HEK293 (cell line): ENCODE data around the gene TRUB1.

Source experiments
- EGR2 ChIP-seq: fragments of 450-650 bp; formaldehyde crosslinking; IDR thresholded peaks from 2 replicates; pipeline ENCODE4 v1.5.1; 2016; ENCODE audit warnings: low read depth, missing biosample characterization, missing genetic modification characterization
- FEZF1 ChIP-seq: fragments of 450-650 bp; formaldehyde crosslinking; IDR thresholded peaks from 2 replicates; pipeline ENCODE4 v1.5.1; 2016; ENCODE audit warnings: missing biosample characterization, missing genetic modification characterization
- GLIS2 ChIP-seq: fragments of 450-650 bp; formaldehyde crosslinking; IDR thresholded peaks from 2 replicates; pipeline ENCODE4 v1.5.1; 2016; ENCODE audit warnings: missing biosample characterization, missing genetic modification characterization
- KLF8 ChIP-seq: fragments of 450-650 bp; formaldehyde crosslinking; IDR thresholded peaks from 2 replicates; pipeline ENCODE4 v1.5.1; 2016; ENCODE audit warnings: missing biosample characterization, missing genetic modification characterization
- RBAK ChIP-seq: fragments of 450-650 bp; formaldehyde crosslinking; IDR thresholded peaks from 2 replicates; pipeline ENCODE4 v1.5.1; 2016; ENCODE audit warnings: missing biosample characterization, missing genetic modification characterization
- SCRT2 ChIP-seq: fragments of 450-650 bp; formaldehyde crosslinking; IDR thresholded peaks from 2 replicates; pipeline ENCODE4 v1.5.1; 2016; ENCODE audit warnings: missing biosample characterization, missing genetic modification characterization
- TRIM28 ChIP-seq: IDR thresholded peaks from 2 replicates; pipeline ENCODE4 v1.6.1; 2011; ENCODE audit warnings: low read length, control low read depth, borderline replicate concordance
- WT1 ChIP-seq: fragments of 450-650 bp; formaldehyde crosslinking; IDR thresholded peaks from 2 replicates; pipeline ENCODE4 v1.5.1; 2016; ENCODE audit warnings: missing biosample characterization, missing genetic modification characterization
- ZBTB8A ChIP-seq: fragments of 450-650 bp; formaldehyde crosslinking; IDR thresholded peaks from 2 replicates; pipeline ENCODE4 v1.5.1; 2016; ENCODE audit warnings: missing biosample characterization, missing genetic modification characterization
- ZFP69B ChIP-seq: fragments of 450-650 bp; formaldehyde crosslinking; IDR thresholded peaks from 2 replicates; pipeline ENCODE4 v1.5.1; 2016; ENCODE audit warnings: missing biosample characterization, missing genetic modification characterization
- ZNF138 ChIP-seq: fragments of 450-650 bp; formaldehyde crosslinking; IDR thresholded peaks from 2 replicates; pipeline ENCODE4 v1.5.1; 2016; ENCODE audit warnings: missing biosample characterization, missing genetic modification characterization, borderline replicate concordance
- ZNF169 ChIP-seq: fragments of 450-650 bp; formaldehyde crosslinking; IDR thresholded peaks from 2 replicates; pipeline ENCODE4 v1.5.1; 2016; ENCODE audit warnings: missing biosample characterization, missing genetic modification characterization
- ZNF221 ChIP-seq: fragments of 450-650 bp; formaldehyde crosslinking; IDR thresholded peaks from 2 replicates; pipeline ENCODE4 v1.5.1; 2017; ENCODE audit warnings: missing biosample characterization, missing genetic modification characterization, borderline replicate concordance
- ZNF24 ChIP-seq: fragments of 450-650 bp; formaldehyde crosslinking; IDR thresholded peaks from 2 replicates; pipeline ENCODE4 v1.5.1; 2016; ENCODE audit warnings: missing biosample characterization, missing genetic modification characterization
- ZNF248 ChIP-seq: fragments of 450-650 bp; formaldehyde crosslinking; IDR thresholded peaks from 2 replicates; pipeline ENCODE4 v1.5.1; 2017; ENCODE audit warnings: missing biosample characterization, missing genetic modification characterization
- ZNF341 ChIP-seq: fragments of 450-650 bp; formaldehyde crosslinking; IDR thresholded peaks from 2 replicates; pipeline ENCODE4; 2016; ENCODE audit warnings: low read depth, missing biosample characterization, missing genetic modification characterization
- ZNF548 ChIP-seq: fragments of 450-650 bp; formaldehyde crosslinking; IDR thresholded peaks from 2 replicates; pipeline ENCODE4 v1.5.1; 2016; ENCODE audit warnings: missing biosample characterization, missing genetic modification characterization
- ZNF658 ChIP-seq: fragments of 450-650 bp; formaldehyde crosslinking; IDR thresholded peaks from 2 replicates; pipeline ENCODE4; 2016; ENCODE audit warnings: missing biosample characterization, missing genetic modification characterization
- ZNF664 ChIP-seq: fragments of 450-650 bp; formaldehyde crosslinking; IDR thresholded peaks from 2 replicates; pipeline ENCODE4 v1.5.1; 2016; ENCODE audit warnings: missing biosample characterization, missing genetic modification characterization
- ZNF785 ChIP-seq: fragments of 450-650 bp; formaldehyde crosslinking; IDR thresholded peaks from 2 replicates; pipeline ENCODE4 v1.5.1; 2016; ENCODE audit warnings: missing biosample characterization, missing genetic modification characterization
- ZNF830 ChIP-seq: fragments of 450-650 bp; IDR thresholded peaks from 2 replicates; pipeline ENCODE4 v1.5.0; 2018; ENCODE audit warnings: missing biosample characterization, missing genetic modification characterization, low read depth, mild to moderate bottlenecking, moderate library complexity
- ZNF843 ChIP-seq: fragments of 450-650 bp; formaldehyde crosslinking; IDR thresholded peaks from 2 replicates; pipeline ENCODE4 v1.5.1; 2016; ENCODE audit warnings: missing biosample characterization, missing genetic modification characterization
- ZXDB ChIP-seq: fragments of 450-650 bp; formaldehyde crosslinking; IDR thresholded peaks from 2 replicates; pipeline ENCODE4 v1.5.1; 2016; ENCODE audit warnings: missing biosample characterization, missing genetic modification characterization
- TF ChIP-seq, protein P1 (sequence below): fragments of 450-650 bp; formaldehyde crosslinking; IDR thresholded peaks from 2 replicates; pipeline ENCODE4 v1.5.1; 2016; ENCODE audit warnings: missing biosample characterization, missing genetic modification characterization, borderline replicate concordance
- TF ChIP-seq, protein P2 (sequence below): fragments of 450-650 bp; formaldehyde crosslinking; IDR thresholded peaks from 2 replicates; pipeline ENCODE4 v1.5.1; 2016; ENCODE audit warnings: missing biosample characterization, missing genetic modification characterization, low read depth
- TF ChIP-seq, protein P3 (sequence below): fragments of 450-650 bp; formaldehyde crosslinking; IDR thresholded peaks from 2 replicates; pipeline ENCODE4 v1.5.1; 2016; ENCODE audit warnings: missing biosample characterization, missing genetic modification characterization
- TF ChIP-seq, protein P4 (sequence below): fragments of 450-650 bp; formaldehyde crosslinking; IDR thresholded peaks from 2 replicates; pipeline ENCODE4 v1.5.1; 2016; ENCODE audit warnings: missing biosample characterization, missing genetic modification characterization
- TF ChIP-seq, protein P5 (sequence below): fragments of 450-650 bp; formaldehyde crosslinking; IDR thresholded peaks from 2 replicates; pipeline ENCODE4 v1.5.1; 2017; ENCODE audit warnings: missing biosample characterization, missing genetic modification characterization
- TF ChIP-seq, protein P6 (sequence below): fragments of 450-650 bp; formaldehyde crosslinking; IDR thresholded peaks from 2 replicates; pipeline ENCODE4 v1.5.1; 2016; ENCODE audit warnings: missing biosample characterization, missing genetic modification characterization

TRUB1 gene

DNA sequence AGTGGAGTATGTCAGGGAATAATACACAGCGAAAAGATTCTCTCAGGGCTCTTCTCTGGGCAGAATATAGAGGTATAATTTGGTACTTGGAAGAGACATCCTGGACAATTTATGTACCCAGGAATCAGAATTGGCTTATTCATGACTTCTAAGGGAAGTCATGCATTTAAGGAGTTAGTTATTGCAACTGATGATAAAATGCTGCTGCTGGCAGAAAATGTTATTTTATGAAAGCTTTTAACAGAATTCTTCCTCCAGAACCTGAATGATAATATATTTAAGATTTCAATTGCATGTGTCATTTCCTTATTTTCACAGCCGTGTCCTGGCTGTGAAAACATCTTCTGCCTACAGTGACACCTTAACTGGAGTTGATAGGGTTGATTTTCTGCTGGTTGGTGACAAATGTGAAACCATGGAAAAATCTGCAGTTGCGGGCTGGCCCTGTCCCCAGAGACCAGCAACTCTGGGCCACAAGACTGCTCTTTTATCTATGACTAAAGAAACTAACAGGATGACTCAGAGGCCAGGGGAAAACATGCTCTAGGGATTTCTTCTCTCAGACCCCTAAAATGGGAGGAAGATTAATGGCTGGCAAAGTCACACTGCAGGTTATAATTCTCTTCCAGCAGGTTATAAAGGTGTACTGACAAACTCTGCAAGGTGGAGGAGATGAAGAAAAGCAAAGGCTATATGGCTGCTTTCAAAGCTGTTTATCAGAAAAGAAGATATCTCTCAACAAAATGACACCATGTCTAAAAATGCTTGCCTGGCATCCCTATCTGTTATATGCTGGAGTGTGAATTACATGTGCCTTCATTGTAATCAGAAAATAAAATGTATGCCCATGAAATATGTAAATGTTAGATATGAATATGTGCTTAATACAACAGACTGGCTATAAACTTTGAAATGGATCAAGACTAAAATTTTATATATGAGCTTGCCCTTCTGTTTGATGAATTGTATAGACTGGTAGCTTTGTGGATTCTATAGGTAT lies 12.1 kb upstream of the TRUB1 start (continued):
- TF ChIP-seq, protein P1, sequence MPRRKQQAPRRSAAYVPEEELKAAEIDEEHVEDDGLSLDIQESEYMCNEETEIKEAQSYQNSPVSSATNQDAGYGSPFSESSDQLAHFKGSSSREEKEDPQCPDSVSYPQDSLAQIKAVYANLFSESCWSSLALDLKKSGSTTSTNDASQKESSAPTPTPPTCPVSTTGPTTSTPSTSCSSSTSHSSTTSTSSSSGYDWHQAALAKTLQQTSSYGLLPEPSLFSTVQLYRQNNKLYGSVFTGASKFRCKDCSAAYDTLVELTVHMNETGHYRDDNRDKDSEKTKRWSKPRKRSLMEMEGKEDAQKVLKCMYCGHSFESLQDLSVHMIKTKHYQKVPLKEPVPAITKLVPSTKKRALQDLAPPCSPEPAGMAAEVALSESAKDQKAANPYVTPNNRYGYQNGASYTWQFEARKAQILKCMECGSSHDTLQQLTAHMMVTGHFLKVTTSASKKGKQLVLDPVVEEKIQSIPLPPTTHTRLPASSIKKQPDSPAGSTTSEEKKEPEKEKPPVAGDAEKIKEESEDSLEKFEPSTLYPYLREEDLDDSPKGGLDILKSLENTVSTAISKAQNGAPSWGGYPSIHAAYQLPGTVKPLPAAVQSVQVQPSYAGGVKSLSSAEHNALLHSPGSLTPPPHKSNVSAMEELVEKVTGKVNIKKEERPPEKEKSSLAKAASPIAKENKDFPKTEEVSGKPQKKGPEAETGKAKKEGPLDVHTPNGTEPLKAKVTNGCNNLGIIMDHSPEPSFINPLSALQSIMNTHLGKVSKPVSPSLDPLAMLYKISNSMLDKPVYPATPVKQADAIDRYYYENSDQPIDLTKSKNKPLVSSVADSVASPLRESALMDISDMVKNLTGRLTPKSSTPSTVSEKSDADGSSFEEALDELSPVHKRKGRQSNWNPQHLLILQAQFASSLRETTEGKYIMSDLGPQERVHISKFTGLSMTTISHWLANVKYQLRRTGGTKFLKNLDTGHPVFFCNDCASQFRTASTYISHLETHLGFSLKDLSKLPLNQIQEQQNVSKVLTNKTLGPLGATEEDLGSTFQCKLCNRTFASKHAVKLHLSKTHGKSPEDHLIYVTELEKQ (tag by site-specific recombination): no peak
- TF ChIP-seq ZNF830 (tag by site-specific recombination) (no peak), ZNF138 (tag by site-specific recombination) (no peak), ZBTB8A (tag by site-specific recombination) (no peak), SCRT2 (tag by site-specific recombination) (no peak), ZNF248 (tag by site-specific recombination) (no peak), ZNF658 (no peak), RBAK (no peak), ZNF221 (no peak), ZNF169 (tag by site-specific recombination) (no peak), ZNF341 (tag by site-specific recombination) (no peak), EGR2 (tag by site-specific recombination) (no peak), ZNF843 (tag by site-specific recombination) (0 out of 2 replicates have a peak, but pooled peaks have one; percentile 42), WT1 (tag by site-specific recombination) (no peak), ZXDB (tag by site-specific recombination) (no peak), GLIS2 (tag by site-specific recombination) (no peak), ZNF24 (tag by site-specific recombination) (no peak), ZFP69B (tag by site-specific recombination) (no peak), ZNF785 (tag by site-specific recombination) (no peak), KLF8 (no peak), FEZF1 (peak; percentile 93), ZNF548 (no peak), TRIM28 (no peak), ZNF664 (tag by site-specific recombination) (no peak)
- TF ChIP-seq, protein P2, sequence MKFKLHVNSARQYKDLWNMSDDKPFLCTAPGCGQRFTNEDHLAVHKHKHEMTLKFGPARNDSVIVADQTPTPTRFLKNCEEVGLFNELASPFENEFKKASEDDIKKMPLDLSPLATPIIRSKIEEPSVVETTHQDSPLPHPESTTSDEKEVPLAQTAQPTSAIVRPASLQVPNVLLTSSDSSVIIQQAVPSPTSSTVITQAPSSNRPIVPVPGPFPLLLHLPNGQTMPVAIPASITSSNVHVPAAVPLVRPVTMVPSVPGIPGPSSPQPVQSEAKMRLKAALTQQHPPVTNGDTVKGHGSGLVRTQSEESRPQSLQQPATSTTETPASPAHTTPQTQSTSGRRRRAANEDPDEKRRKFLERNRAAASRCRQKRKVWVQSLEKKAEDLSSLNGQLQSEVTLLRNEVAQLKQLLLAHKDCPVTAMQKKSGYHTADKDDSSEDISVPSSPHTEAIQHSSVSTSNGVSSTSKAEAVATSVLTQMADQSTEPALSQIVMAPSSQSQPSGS (tag by site-specific recombination): no peak
- TF ChIP-seq, protein P3, sequence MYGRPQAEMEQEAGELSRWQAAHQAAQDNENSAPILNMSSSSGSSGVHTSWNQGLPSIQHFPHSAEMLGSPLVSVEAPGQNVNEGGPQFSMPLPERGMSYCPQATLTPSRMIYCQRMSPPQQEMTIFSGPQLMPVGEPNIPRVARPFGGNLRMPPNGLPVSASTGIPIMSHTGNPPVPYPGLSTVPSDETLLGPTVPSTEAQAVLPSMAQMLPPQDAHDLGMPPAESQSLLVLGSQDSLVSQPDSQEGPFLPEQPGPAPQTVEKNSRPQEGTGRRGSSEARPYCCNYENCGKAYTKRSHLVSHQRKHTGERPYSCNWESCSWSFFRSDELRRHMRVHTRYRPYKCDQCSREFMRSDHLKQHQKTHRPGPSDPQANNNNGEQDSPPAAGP (tag by site-specific recombination): no peak
- TF ChIP-seq, protein P4, sequence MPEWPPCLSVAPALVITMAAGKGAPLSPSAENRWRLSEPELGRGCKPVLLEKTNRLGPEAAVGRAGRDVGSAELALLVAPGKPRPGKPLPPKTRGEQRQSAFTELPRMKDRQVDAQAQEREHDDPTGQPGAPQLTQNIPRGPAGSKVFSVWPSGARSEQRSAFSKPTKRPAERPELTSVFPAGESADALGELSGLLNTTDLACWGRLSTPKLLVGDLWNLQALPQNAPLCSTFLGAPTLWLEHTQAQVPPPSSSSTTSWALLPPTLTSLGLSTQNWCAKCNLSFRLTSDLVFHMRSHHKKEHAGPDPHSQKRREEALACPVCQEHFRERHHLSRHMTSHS (tag by site-specific recombination): no peak
- TF ChIP-seq, protein P5, sequence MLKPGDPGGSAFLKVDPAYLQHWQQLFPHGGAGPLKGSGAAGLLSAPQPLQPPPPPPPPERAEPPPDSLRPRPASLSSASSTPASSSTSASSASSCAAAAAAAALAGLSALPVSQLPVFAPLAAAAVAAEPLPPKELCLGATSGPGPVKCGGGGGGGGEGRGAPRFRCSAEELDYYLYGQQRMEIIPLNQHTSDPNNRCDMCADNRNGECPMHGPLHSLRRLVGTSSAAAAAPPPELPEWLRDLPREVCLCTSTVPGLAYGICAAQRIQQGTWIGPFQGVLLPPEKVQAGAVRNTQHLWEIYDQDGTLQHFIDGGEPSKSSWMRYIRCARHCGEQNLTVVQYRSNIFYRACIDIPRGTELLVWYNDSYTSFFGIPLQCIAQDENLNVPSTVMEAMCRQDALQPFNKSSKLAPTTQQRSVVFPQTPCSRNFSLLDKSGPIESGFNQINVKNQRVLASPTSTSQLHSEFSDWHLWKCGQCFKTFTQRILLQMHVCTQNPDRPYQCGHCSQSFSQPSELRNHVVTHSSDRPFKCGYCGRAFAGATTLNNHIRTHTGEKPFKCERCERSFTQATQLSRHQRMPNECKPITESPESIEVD (tag by site-specific recombination): peak; percentile 71
- TF ChIP-seq, protein P6, sequence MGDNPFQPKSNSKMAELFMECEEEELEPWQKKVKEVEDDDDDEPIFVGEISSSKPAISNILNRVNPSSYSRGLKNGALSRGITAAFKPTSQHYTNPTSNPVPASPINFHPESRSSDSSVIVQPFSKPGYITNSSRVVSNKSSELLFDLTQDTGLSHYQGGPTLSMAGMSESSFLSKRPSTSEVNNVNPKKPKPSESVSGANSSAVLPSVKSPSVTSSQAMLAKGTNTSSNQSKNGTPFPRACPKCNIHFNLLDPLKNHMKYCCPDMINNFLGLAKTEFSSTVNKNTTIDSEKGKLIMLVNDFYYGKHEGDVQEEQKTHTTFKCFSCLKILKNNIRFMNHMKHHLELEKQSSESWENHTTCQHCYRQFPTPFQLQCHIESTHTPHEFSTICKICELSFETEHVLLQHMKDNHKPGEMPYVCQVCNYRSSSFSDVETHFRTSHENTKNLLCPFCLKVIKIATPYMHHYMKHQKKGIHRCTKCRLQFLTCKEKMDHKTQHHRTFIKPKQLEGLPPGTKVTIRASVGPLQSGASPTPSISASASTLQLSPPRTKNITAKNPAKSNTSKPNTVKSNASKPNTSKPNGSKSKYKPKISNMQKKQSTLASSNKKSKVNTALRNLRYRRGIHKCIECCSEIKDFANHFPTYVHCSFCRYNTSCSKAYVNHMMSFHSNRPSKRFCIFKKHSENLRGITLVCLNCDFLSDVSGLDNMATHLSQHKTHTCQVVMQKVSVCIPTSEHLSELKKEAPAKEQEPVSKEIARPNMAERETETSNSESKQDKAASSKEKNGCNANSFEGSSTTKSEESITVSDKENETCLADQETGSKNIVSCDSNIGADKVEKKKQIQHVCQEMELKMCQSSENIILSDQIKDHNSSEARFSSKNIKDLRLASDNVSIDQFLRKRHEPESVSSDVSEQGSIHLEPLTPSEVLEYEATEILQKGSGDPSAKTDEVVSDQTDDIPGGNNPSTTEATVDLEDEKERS (tag by site-specific recombination): no peak
